Measurements from ENCODE around the gene RPAP2. TPM values are rescaled to one million over a fixed set of nuclear protein-coding genes. Genes with fewer than 3 reads are reported as not detected.
"Not testable (repeated sequence)": the region's sequence is repeated elsewhere in the genome, so short reads cannot be mapped to it uniquely, and the experiment has no call there.

Gene RPAP2
- total RNA-seq, 1 donor from 2014 or later = 22.3 TPM

DNA sequence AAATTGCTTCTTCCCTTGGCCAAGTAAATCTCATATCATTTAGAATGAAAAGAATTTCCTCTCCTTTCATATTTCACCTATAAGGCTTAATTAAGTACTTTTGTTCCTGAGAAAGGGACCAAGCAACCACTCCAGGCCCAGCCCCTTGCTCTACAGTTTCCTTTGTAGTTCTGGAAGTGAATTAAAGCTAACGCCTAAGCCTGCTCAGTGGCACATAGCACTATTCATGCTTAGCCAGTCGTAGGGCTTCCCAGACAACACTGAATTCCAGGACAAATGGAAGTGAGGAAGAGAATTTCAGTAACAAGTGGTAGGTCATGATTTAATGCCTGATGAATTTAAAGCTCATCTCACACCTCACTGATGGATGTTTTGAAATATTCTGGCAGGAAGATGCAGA, 73.3 kb downstream of the RPAP2 start:
- no peak for DNase-seq
- intact Hi-C loops (cut with DNase I) = no loop called here
- Histone ChIP-seq H3K4me1 (no peaks in the 10 kb centered on the region), H3K36me3 (peaks cover 11% of the 10 kb centered on the region), H3K27me3 (no peaks in the 10 kb centered on the region), H3K4me3 (no peak overlapping the region), H3K27ac (no peak overlapping the region), H3K9me3 (no peaks in the 10 kb centered on the region)
- ATAC-seq = no peak
- TF ChIP-seq, protein P1, sequence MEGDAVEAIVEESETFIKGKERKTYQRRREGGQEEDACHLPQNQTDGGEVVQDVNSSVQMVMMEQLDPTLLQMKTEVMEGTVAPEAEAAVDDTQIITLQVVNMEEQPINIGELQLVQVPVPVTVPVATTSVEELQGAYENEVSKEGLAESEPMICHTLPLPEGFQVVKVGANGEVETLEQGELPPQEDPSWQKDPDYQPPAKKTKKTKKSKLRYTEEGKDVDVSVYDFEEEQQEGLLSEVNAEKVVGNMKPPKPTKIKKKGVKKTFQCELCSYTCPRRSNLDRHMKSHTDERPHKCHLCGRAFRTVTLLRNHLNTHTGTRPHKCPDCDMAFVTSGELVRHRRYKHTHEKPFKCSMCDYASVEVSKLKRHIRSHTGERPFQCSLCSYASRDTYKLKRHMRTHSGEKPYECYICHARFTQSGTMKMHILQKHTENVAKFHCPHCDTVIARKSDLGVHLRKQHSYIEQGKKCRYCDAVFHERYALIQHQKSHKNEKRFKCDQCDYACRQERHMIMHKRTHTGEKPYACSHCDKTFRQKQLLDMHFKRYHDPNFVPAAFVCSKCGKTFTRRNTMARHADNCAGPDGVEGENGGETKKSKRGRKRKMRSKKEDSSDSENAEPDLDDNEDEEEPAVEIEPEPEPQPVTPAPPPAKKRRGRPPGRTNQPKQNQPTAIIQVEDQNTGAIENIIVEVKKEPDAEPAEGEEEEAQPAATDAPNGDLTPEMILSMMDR (IDR thresholded peaks at IDR 0.05) = no peak

DNA sequence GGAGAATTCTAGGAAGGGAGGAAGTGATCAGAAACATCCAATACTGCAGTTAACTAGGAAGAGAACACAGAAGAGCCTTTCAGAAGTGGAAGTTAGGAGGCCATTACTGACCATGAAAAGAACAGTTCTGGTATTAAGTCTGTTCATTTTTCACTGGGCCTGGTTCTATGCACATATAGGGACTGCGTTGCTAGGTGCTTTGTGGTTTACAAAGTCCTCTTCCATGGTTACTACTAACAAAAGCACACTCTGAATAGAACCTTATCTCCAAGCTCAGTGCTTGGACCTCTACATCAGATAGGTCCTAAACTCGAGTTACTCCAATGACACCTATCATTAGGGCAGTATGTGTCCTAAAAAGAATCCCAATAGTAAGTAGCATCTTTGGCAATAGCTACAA, 75.4 kb downstream of the RPAP2 start:
- DNase-seq (no peak), ATAC-seq (no peak)
- Histone ChIP-seq H3K27me3 (no peaks in the 10 kb centered on the region), H3K4me1 (no peaks in the 10 kb centered on the region), H3K4me3 (no peak overlapping the region), H3K27ac (no peak overlapping the region), H3K9me3 (no peaks in the 10 kb centered on the region), H3K36me3 (peaks cover 8% of the 10 kb centered on the region)
- TF ChIP-seq, protein P1 (IDR thresholded peaks at IDR 0.05) = no peak
- intact Hi-C loops (cut with DNase I) = no loop called here

DNA sequence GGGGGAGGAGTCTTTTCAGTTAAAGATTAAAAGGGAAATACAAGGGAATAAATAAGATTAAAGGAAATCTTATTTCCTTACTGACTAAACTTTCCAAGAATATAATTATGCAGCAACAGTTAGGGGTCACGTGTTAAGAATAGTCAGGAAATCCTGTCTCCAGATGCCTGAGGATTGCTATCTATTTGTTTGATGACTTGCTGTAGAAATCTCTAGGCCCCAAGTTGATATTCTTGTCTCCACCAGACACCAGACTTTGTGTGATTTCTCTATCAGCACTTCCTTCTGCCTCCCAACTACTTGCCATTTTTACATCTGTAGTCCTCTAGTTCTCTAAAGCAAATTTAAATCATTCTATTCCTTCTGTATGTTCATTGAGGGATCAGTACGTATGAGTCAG, 77.5 kb downstream of the RPAP2 start:
- H3K27me3 ChIP-seq = no peaks in the 10 kb centered on the region
- ATAC-seq = no peak
- no peaks in the 10 kb centered on the region for H3K9me3 ChIP-seq
- no peak overlapping the region for H3K4me3 ChIP-seq
- H3K4me1 ChIP-seq = no peaks in the 10 kb centered on the region
- TF ChIP-seq, protein P1 (IDR thresholded peaks at IDR 0.05) = no peak
- intact Hi-C loops (cut with DNase I) = no loop called here
- no peak for DNase-seq
- H3K27ac ChIP-seq = no peak overlapping the region
- H3K36me3 ChIP-seq = peaks cover 9% of the 10 kb centered on the region

DNA sequence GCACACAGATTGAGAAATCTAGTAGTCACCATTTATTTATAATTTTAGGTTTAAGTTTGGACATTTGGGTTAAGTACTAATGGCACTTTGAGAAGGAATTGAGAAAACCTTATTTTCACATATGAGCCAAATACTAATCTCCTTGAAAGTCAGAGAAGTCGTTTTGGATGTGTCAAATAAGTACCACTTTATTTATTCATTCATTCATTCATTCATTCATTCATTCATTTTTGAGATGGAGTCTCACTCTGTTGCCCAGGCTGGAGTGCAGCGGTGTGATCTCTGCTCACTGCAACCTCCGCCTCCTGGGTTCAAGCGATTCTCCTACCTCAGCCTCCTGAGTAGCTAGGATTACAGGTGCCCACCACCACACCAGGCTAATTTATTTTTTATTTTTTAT, 79.1 kb downstream of the RPAP2 start:
- H3K9me3 ChIP-seq; H3K36me3 ChIP-seq; H3K27me3 ChIP-seq; H3K4me1 ChIP-seq; ATAC-seq; H3K4me3 ChIP-seq; H3K27ac ChIP-seq; DNase-seq; intact Hi-C loops (cut with DNase I): not testable (repeated sequence)

DNA sequence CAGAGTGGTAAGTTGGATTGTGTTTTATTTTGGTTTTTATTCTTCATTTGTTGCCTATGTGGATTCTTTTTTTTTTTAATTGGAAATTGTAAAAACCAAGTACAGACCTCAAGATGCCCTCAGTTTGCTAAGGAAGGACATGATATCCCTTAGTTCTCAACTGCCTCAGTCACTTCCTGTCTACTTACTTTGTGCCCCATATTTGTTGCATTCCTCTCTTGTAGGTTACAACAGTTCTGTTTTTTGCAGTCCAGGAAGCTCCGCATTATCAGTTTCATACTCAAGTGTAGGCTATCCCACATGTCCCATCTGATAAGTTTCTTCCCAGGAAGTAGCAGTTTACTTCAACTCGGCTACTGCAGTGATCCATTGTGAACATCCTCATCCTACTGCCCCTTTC, 82.0 kb downstream of the RPAP2 start:
- no peaks in the 10 kb centered on the region for H3K9me3 ChIP-seq
- TF ChIP-seq, protein P1 (IDR thresholded peaks at IDR 0.05) = no peak
- DNase-seq = no peak
- intact Hi-C loops (cut with DNase I) = no loop called here
- H3K36me3 ChIP-seq = peaks cover 15% of the 10 kb centered on the region
- no peak overlapping the region for H3K27ac ChIP-seq
- ATAC-seq = no peak
- no peaks in the 10 kb centered on the region for H3K4me1 ChIP-seq
- no peak overlapping the region for H3K4me3 ChIP-seq
- no peaks in the 10 kb centered on the region for H3K27me3 ChIP-seq

DNA sequence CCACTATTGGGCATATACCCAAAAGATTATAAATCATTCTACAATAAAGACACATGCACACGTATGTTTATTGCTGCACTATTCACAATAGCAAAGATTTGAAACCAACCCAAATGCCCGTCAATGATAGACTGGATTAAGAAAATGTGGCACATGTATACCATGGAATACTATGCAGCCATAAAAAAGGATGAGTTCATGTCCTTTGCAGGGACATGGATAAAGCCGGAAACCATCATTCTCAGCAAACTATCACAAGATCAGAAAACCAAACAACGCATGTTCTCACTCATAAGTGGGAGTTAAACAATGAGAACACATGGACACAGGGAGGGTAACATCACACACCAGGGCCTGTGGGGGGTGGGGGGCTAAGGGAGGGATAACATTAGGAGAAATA, 95.1 kb downstream of the RPAP2 start:
- H3K4me3 ChIP-seq; H3K36me3 ChIP-seq; DNase-seq; intact Hi-C loops (cut with DNase I); H3K4me1 ChIP-seq; H3K27me3 ChIP-seq; H3K27ac ChIP-seq; ATAC-seq: not testable (repeated sequence)
- H3K9me3 ChIP-seq = peaks cover 22% of the 10 kb centered on the region

DNA sequence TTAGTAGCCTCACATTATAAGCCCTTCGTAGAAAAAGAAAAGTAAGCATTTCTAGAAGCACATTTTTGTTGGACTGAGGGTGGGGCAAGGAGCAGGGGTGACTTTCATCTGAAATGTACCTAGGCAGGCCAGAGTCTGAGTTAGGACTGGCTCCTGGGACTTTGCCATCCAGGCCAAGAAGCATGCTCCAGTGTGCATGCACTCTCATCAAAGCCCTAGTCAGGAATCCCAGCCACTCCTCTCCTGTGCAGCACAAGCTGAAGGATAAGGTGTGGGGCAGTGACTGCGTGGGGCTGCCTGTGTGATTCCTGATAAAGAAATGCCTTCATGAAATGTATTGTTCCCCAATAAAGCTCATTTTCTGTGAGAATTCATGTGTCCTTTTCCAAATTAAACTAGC, 99.7 kb downstream of the RPAP2 start:
- Histone ChIP-seq H3K4me3 (no peak overlapping the region), H3K9me3 (peaks cover 23% of the 10 kb centered on the region), H3K4me1 (no peaks in the 10 kb centered on the region), H3K27me3 (no peaks in the 10 kb centered on the region), H3K27ac (no peak overlapping the region), H3K36me3 (no peaks in the 10 kb centered on the region)
- no peak for DNase-seq
- TF ChIP-seq, protein P1 (IDR thresholded peaks at IDR 0.05) = no peak
- intact Hi-C loops (cut with DNase I) = no loop called here
- no peak for ATAC-seq

Measured in upper lobe of right lung (tissue), 1 donor.